DND-41 (cell line): ENCODE measurements around the gene BACH1.

Experiments used
- EZH2 ChIP-seq: IDR thresholded peaks from 3 replicates; pipeline ENCODE4 v1.6.1; 2012; ENCODE audit warnings: borderline replicate concordance, low read depth, mild to moderate bottlenecking, moderate library complexity, low read length, inconsistent platforms; ENCODE audit not compliant: severe bottlenecking
- TF ChIP-seq, protein P1 (sequence below): IDR thresholded peaks from 2 replicates; pipeline ENCODE4 v1.5.1; 2012; ENCODE audit warnings: borderline replicate concordance, low read length, moderate library complexity, mild to moderate bottlenecking; ENCODE audit not compliant: poor library complexity, severe bottlenecking; ENCODE audit errors: extremely low read depth

DNA sequence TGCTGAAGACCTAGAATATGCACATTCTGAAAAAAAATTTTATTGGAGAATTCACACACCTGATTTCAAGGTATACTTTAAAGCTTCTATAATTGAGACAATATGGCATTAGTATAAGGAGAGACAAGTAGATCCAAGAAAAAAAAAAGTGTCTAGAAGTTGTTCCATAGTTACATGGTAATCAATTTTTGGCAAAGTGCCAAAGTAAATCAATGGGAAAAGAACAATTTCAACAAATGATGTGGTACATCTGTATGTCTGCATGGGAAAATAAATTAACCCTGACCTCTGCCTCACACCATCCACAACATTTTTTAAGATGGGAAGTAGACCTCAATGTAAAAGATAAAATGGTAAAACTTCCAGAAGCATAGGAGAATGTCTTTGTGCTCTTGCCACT lies 21.3 kb upstream of the BACH1 start:
- TF ChIP-seq EZH2: no peak
- TF ChIP-seq, protein P1, sequence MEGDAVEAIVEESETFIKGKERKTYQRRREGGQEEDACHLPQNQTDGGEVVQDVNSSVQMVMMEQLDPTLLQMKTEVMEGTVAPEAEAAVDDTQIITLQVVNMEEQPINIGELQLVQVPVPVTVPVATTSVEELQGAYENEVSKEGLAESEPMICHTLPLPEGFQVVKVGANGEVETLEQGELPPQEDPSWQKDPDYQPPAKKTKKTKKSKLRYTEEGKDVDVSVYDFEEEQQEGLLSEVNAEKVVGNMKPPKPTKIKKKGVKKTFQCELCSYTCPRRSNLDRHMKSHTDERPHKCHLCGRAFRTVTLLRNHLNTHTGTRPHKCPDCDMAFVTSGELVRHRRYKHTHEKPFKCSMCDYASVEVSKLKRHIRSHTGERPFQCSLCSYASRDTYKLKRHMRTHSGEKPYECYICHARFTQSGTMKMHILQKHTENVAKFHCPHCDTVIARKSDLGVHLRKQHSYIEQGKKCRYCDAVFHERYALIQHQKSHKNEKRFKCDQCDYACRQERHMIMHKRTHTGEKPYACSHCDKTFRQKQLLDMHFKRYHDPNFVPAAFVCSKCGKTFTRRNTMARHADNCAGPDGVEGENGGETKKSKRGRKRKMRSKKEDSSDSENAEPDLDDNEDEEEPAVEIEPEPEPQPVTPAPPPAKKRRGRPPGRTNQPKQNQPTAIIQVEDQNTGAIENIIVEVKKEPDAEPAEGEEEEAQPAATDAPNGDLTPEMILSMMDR: no peak
